A549 (cell line): ENCODE data around the gene KRTCAP2. TPM values are rescaled to one million over a fixed set of nuclear protein-coding genes. Genes with fewer than 3 reads are reported as not detected.

Experiments
- ATAC-seq, 2 experiments: fragments of 200-7000 bp in 1 of 2; fragments of >200 bp in 1 of 2; cut with Nextera tagmentation in 1 of 2; cut with Tn5 transposase in 1 of 2; 3 replicates each; pipeline versions ENCODE4 v1.8.0 to v1.9.1; 2018 to 2020; ENCODE audit warnings: mild to moderate bottlenecking in 1 of 2, moderate library complexity in 1 of 2
- CTCF ChIA-PET: fragments of 300-600 bp; sonication (Branson Sonifier 250); formaldehyde crosslinking; extraction: SDS; loops from one replicate; lab custom pipeline; 2021; ENCODE audit warnings: antibody characterized with exemption, inconsistent platforms; lab: Yijun Ruan, JAX
- POLR2A ChIA-PET: fragments of 350-600 bp; formaldehyde crosslinking; extraction: SDS; loops from one replicate; lab custom pipeline; 2021; ENCODE audit warnings: antibody characterized with exemption, inconsistent platforms; lab: Yijun Ruan, JAX
- DNase-seq, 2 experiments: peaks; one replicate each; pipeline versions ENCODE4 v3.0.0 to v3.0.0-alpha.2; 2011 to 2016; ENCODE audit warnings: low read depth in 1 of 2, low spot score in 1 of 2
- FAIRE-seq: peaks from 2 replicates; lab custom pipeline; 2011; peaks lifted over from hg19 to GRCh38; lab: Jason Lieb, UNC
- H3K27ac ChIP-seq, 2 experiments: fragments of >200 bp; sonication (Bioruptor Twin); formaldehyde crosslinking; 3 replicates each; pipeline ENCODE4 v1.5.1; 2016 to 2017
- H3K4me1 ChIP-seq: fragments of >200 bp; sonication (Bioruptor Twin); formaldehyde crosslinking; 3 replicates; pipeline ENCODE4 v1.6.1; 2016
- H3K4me2 ChIP-seq: fragments of >200 bp; sonication (Bioruptor Twin); formaldehyde crosslinking; 3 replicates; pipeline ENCODE4 v1.6.1; 2016
- H3K4me3 ChIP-seq: fragments of >200 bp; sonication (Bioruptor Twin); formaldehyde crosslinking; 3 replicates; pipeline ENCODE4 v1.5.1; 2016
- H3K9me3 ChIP-seq: fragments of >200 bp; sonication (Bioruptor Twin); formaldehyde crosslinking; 3 replicates; pipeline ENCODE4 v1.6.1; 2016
- BCL3 ChIP-seq: fragments of >200 bp; sonication (Bioruptor Twin); formaldehyde crosslinking; IDR thresholded peaks from 3 replicates; pipeline ENCODE4 v1.6.1; 2016
- CBX8 ChIP-seq: fragments of 200-600 bp; sonication (generic); IDR thresholded peaks from 2 replicates; pipeline ENCODE4 v1.6.1; 2016
- EHF ChIP-seq: fragments of 250-450 bp; sonication (Bioruptor Pico); IDR thresholded peaks from 2 replicates; pipeline ENCODE4 v1.5.0; 2020; ENCODE audit warnings: mild to moderate bottlenecking
- EHMT2 ChIP-seq: fragments of 200-600 bp; sonication (generic); IDR thresholded peaks from 2 replicates; pipeline ENCODE4 v1.6.1; 2016; ENCODE audit warnings: antibody characterized with exemption, low read depth, mild to moderate bottlenecking, moderate library complexity
- EP300 ChIP-seq, 2 experiments: fragments of >200 bp; sonication (Bioruptor Twin); formaldehyde crosslinking; IDR thresholded peaks; 2 replicates in 1 of 2; 3 replicates in 1 of 2; pipeline ENCODE4 v1.6.1; 2016 to 2017
- FOSB ChIP-seq: fragments of 250-450 bp; sonication (Bioruptor Pico); IDR thresholded peaks from 2 replicates; pipeline ENCODE4 v1.5.0; 2020; ENCODE audit warnings: mild to moderate bottlenecking, moderate library complexity
- FOXS1 ChIP-seq: fragments of 250-450 bp; sonication (Bioruptor Pico); IDR thresholded peaks from 2 replicates; pipeline ENCODE4 v1.5.0; 2020; ENCODE audit warnings: mild to moderate bottlenecking, moderate library complexity
- GATA3 ChIP-seq: IDR thresholded peaks from 2 replicates; pipeline ENCODE4 v1.6.1; 2012; ENCODE audit warnings: borderline replicate concordance
- HMGXB4 ChIP-seq: fragments of 250-450 bp; sonication (Bioruptor Pico); IDR thresholded peaks from 2 replicates; pipeline ENCODE4 v1.5.0; 2021; ENCODE audit warnings: mild to moderate bottlenecking, moderate library complexity, borderline replicate concordance
- JUN ChIP-seq, 2 experiments: fragments of >200 bp; sonication (Bioruptor Twin); formaldehyde crosslinking; IDR thresholded peaks; 2 replicates in 1 of 2; 3 replicates in 1 of 2; pipeline ENCODE4 v1.6.1; 2016 to 2017
- MYC ChIP-seq: IDR thresholded peaks from 2 replicates; pipeline ENCODE4 v1.6.1; 2012; ENCODE audit warnings: mild to moderate bottlenecking, inconsistent platforms, low read length, improper control_type of control experiment, borderline replicate concordance
- NPAS2 ChIP-seq: fragments of 250-450 bp; sonication (Bioruptor Pico); IDR thresholded peaks from 2 replicates; pipeline ENCODE4 v1.8.0; 2022; ENCODE audit warnings: mild to moderate bottlenecking, moderate library complexity, borderline replicate concordance
- RARB ChIP-seq: fragments of 250-450 bp; sonication (Bioruptor Pico); IDR thresholded peaks from 2 replicates; pipeline ENCODE4 v1.8.0; 2021; ENCODE audit warnings: mild to moderate bottlenecking, moderate library complexity
- RNF2 ChIP-seq: fragments of 200-600 bp; sonication (generic); IDR thresholded peaks from 2 replicates; pipeline ENCODE4 v1.6.1; 2016; ENCODE audit warnings: low read depth, mild to moderate bottlenecking, antibody characterized with exemption, moderate library complexity, borderline replicate concordance
- SREBF2 ChIP-seq: fragments of 450-650 bp; IDR thresholded peaks from 2 replicates; pipeline ENCODE4 v1.6.1; 2014; ENCODE audit warnings: mild to moderate bottlenecking, moderate library complexity
- ZC3H11A ChIP-seq: fragments of 450-650 bp; IDR thresholded peaks from 2 replicates; pipeline ENCODE4 v1.6.1; 2014; ENCODE audit warnings: antibody characterized with exemption, mild to moderate bottlenecking
- ZFP36 ChIP-seq: fragments of 450-650 bp; IDR thresholded peaks from 2 replicates; pipeline ENCODE4 v1.6.1; 2014; ENCODE audit warnings: borderline replicate concordance; ENCODE audit not compliant: partially characterized antibody
- WGBS: methylation state at CpG from one replicate; pipeline ENCODE4 v1.1.6; 2017; ENCODE audit errors: missing lambda C conversion rate; 5-methylcytosine and 5-hydroxymethylcytosine counted together
- polyA plus RNA-seq, 4 experiments: library from polyadenylated mRNA; depleted of rRNA in 3 of 4; stranded (reverse); fragments of >200 nt; fragmentation: RNase III in 1 of 4; extraction: RNeasy Plus Mini Kit Qiagen cat#74134 plus additional on column Dnase treatment in 1 of 4; gene quantifications; 2 replicates in 3 of 4; 3 replicates in 1 of 4; pipeline ENCODE4 v1.2.3, GENCODE V29; 2011 to 2017

Gene KRTCAP2
- polyA plus RNA-seq, 2 of the 4 experiments (the other 2 are of a cell fraction) = 154 to 217 TPM

DNA sequence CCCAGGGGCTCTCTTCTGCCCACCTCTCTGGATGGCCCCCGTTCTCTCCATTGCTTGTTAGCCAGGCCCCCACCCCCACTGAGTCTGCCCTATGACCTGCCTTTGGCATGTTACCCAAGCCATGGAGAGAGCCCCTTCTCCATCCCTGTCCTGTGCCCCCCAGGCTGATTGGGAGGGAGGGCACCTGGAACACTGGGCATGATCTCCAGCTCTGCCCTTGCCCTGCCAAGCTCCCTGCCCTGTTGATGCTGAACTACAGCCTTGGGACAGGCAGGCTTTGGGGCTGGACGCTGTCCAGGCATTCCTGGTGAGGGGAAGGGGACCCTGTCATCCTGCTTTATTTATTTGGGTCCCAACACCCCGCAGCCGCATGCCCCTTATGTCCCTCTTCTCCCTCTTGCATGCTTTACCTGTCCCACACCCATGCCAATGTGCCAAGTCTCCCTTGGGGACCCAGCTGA is 11.3 kb upstream of the KRTCAP2 start:
- ATAC-seq = no peak
- H3K4me1 ChIP-seq = 0 out of 3 replicates have a peak, but pooled peaks cover 4% of the 10 kb centered on the region
- FAIRE-seq = no peak
- POLR2A ChIA-PET = interaction anchor here (2.4 kb wide), 1 partner anchor 9 kb away, joined by 11 read pairs; no protein-coding TSS in a partner anchor
- H3K4me3 ChIP-seq = no peak overlapping the region
- CTCF ChIA-PET = interaction anchor here (0.6 to 5.6 kb wide), 7 partner anchors 9 to 480 kb away, joined by 5 to 51 read pairs (median 7); partner anchors contain the start of genes KRTCAP2 and TRIM46
- no peak for DNase-seq
- WGBS = 83% methylated on average over 4 of the region's 4 CpGs
- H3K9me3 ChIP-seq = no peaks in the 10 kb centered on the region
- H3K27ac ChIP-seq = no peak overlapping the region
- no peak for TF ChIP-seq SREBF2
- TF ChIP-seq CBX8 = no peak
- TF ChIP-seq EHMT2 = no peak
- TF ChIP-seq EHF = no peak
- TF ChIP-seq BCL3 = no peak
- TF ChIP-seq EP300 (IDR thresholded peaks at IDR 0.05) = no peak
- no peak for TF ChIP-seq ZFP36
- no peak for TF ChIP-seq MYC
- TF ChIP-seq HMGXB4 (CRISPR knock-in tag) = no peak
- no peak for TF ChIP-seq FOSB (CRISPR knock-in tag)
- TF ChIP-seq RNF2 = no peak
- H3K4me2 ChIP-seq = no peak overlapping the region

- ChIA-PET CTCF (interaction anchor here (0.6 to 5.6 kb wide), 5 partner anchors 10 to 480 kb away, joined by 5 to 51 read pairs (median 7); partner anchors contain the start of genes KRTCAP2 and TRIM46), POLR2A (interaction anchor here (2.4 kb wide), 1 partner anchor 10 kb away, joined by 11 read pairs; no protein-coding TSS in a partner anchor)
- no peak overlapping the region for H3K27ac ChIP-seq
- no peak for FAIRE-seq
- WGBS = 85% methylated on average over 17 of the region's 20 CpGs
- no peak overlapping the region for H3K4me3 ChIP-seq
- TF ChIP-seq RARB (CRISPR knock-in tag) (no peak), FOXS1 (CRISPR knock-in tag) (no peak), JUN (IDR thresholded peaks at IDR 0.05) (no peak), BCL3 (no peak), HMGXB4 (CRISPR knock-in tag) (no peak), GATA3 (no peak), ZC3H11A (no peak), NPAS2 (no peak)
- ATAC-seq = no peak
- no peak overlapping the region for H3K4me2 ChIP-seq
- H3K4me1 ChIP-seq = 0 out of 3 replicates have a peak, but pooled peaks cover 4% of the 10 kb centered on the region
- no peak for DNase-seq
- no peaks in the 10 kb centered on the region for H3K9me3 ChIP-seq
These were observed 10.7 kb upstream of the KRTCAP2 start for GRCh38 chr1:155183775-155184221.
